Posterior vena cava (tissue), 2 donors: ENCODE measurements around the gene UROC1. TPM values are rescaled to one million over a fixed set of nuclear protein-coding genes. Genes with fewer than 3 reads are reported as not detected.
"Not testable (repeated sequence)": the region's sequence is repeated elsewhere in the genome, so short reads cannot be mapped to it uniquely, and the experiment has no call there.

Source experiments
- DNase-seq: peaks from one replicate; pipeline ENCODE4 v3.0.0-alpha.2; 2020; ENCODE audit warnings: low spot score
- intact Hi-C, 2 donors: fragments of 100-400 bp; cut with DNase I; formaldehyde crosslinking; loops; one replicate each; pipeline versions ENCODE4 v1.14.1 to v1.14.2; 2022 to 2023
- total RNA-seq, 2 donors: library from RNA; stranded (reverse); fragmentation: NEBNext Ultra II Directional; extraction: Animal tissue kit (Norgen Biotek cat#: 25700); gene quantifications; one replicate each; pipeline ENCODE4 v1.2.1, GENCODE V29; 2021
- donor health status: DM: yes; HTN: yes; CAD: no.
- donor health status: DM: yes; HTN: yes; CAD: no.

Gene UROC1
- total RNA-seq, 2 donors from 2014 or later = not detected

GRCh38 chr3:126536126-126536525 lies 18.6 kb upstream of the UROC1 start:
- intact Hi-C loops = no loop called here

GRCh38 chr3:126535636-126536035 lies 18.1 kb upstream of the UROC1 start:
- DNase-seq = peak; percentile 62
- intact Hi-C loops = no loop called here

More at GRCh38 chr3:126536126-126536525, 18.6 kb upstream of the UROC1 start:
- DNase-seq = peak; percentile 23

- intact Hi-C loops = not testable (repeated sequence)
- peak; percentile 10 for DNase-seq
Observed at GRCh38 chr3:126534716-126535115, 17.1 kb upstream of the UROC1 start.

GRCh38 chr3:126533506-126533905 lies 15.9 kb upstream of the UROC1 start:
- DNase-seq = no peak
- intact Hi-C loops = no loop called here

GRCh38 chr3:126531051-126531330 lies 13.4 kb upstream of the UROC1 start:
- peak; percentile 59 for DNase-seq
- intact Hi-C loops = no loop called here

GRCh38 chr3:126530171-126531050 lies 12.8 kb upstream of the UROC1 start:
- DNase-seq = peak; percentile 90
- intact Hi-C loops = no loop called here

- intact Hi-C loops = loop anchor here in 1 of 2 donors (10.0 kb wide), 1 partner anchor 1005 kb away; no protein-coding TSS in a partner anchor
- peak; percentile 70 for DNase-seq
Observed at GRCh38 chr3:126529585-126530170, 12.1 kb upstream of the UROC1 start.

GRCh38 chr3:126528800-126529541 lies 11.4 kb upstream of the UROC1 start:
- intact Hi-C loops = loop anchor here in 1 of 2 donors (10.0 kb wide), 1 partner anchor 1006 kb away; no protein-coding TSS in a partner anchor
- peak; percentile 64 for DNase-seq

- DNase-seq = peak; percentile 38
- intact Hi-C loops = loop anchor here in 1 of 2 donors (10.0 kb wide), 1 partner anchor 1006 kb away; no protein-coding TSS in a partner anchor
Observed at GRCh38 chr3:126528419-126528799, 10.8 kb upstream of the UROC1 start.

- intact Hi-C loops = loop anchor here in 1 of 2 donors (10.0 kb wide), 1 partner anchor 1007 kb away; no protein-coding TSS in a partner anchor
- DNase-seq = peak; percentile 58
Observed at GRCh38 chr3:126527455-126528211, 10.1 kb upstream of the UROC1 start.

- DNase-seq = peak; percentile 66
- intact Hi-C loops = loop anchor here in 1 of 2 donors (10.0 kb wide), 1 partner anchor 1008 kb away; no protein-coding TSS in a partner anchor
Observed at GRCh38 chr3:126527006-126527405, 9.4 kb upstream of the UROC1 start.

- DNase-seq = peak; percentile 56
- intact Hi-C loops = loop anchor here in 1 of 2 donors (10.0 kb wide), 1 partner anchor 1008 kb away; no protein-coding TSS in a partner anchor
Observed at GRCh38 chr3:126526668-126527005, 9.1 kb upstream of the UROC1 start.

- intact Hi-C loops = loop anchor here in 1 of 2 donors (10.0 kb wide), 1 partner anchor 1009 kb away; no protein-coding TSS in a partner anchor
- peak; percentile 50 for DNase-seq
Observed at GRCh38 chr3:126525853-126526667, 8.5 kb upstream of the UROC1 start.

- peak; percentile 56 for DNase-seq
Observed at GRCh38 chr3:126525091-126525852, 7.7 kb upstream of the UROC1 start.

GRCh38 chr3:126524429-126524988 lies 6.9 kb upstream of the UROC1 start:
- intact Hi-C loops = loop anchor here in 1 of 2 donors (10.0 kb wide), 1 partner anchor 1010 kb away; no protein-coding TSS in a partner anchor
- peak; percentile 80 for DNase-seq

More at GRCh38 chr3:126525091-126525852, 7.7 kb upstream of the UROC1 start:
- intact Hi-C loops = loop anchor here in 1 of 2 donors (10.0 kb wide), 1 partner anchor 1010 kb away; no protein-coding TSS in a partner anchor

- DNase-seq = peak; percentile 91
Observed at GRCh38 chr3:126523745-126524428, 6.3 kb upstream of the UROC1 start, which contains the start of gene CHST13. Gene CHST13 (plus strand): TSS chr3:126524155. CDS start chr3:126524333, 178 bp downstream.

More at GRCh38 chr3:126523745-126524428, 6.3 kb upstream of the UROC1 start, which contains the start of gene CHST13:
- intact Hi-C loops = loop anchor here in 1 of 2 donors (10.0 kb wide), 1 partner anchor 1011 kb away; no protein-coding TSS in a partner anchor
